Measurements from ENCODE around the gene NPY2R.

The NPY2R gene, protein sequence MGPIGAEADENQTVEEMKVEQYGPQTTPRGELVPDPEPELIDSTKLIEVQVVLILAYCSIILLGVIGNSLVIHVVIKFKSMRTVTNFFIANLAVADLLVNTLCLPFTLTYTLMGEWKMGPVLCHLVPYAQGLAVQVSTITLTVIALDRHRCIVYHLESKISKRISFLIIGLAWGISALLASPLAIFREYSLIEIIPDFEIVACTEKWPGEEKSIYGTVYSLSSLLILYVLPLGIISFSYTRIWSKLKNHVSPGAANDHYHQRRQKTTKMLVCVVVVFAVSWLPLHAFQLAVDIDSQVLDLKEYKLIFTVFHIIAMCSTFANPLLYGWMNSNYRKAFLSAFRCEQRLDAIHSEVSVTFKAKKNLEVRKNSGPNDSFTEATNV

GRCh38 chr4:155208258-155209054 is at the start of gene NPY2R:
Gene NPY2R (plus strand): TSS chr4:155208636. CDS start chr4:155213940, 5,304 bp downstream.
- DNase-seq: peak; percentile 34

- no peak for DNase-seq
These were observed 47.1 kb upstream of the NPY2R start for GRCh38 chr4:155161357-155161756.

GRCh38 chr4:155164718-155165117 is 43.7 kb upstream of the NPY2R start:
- no peak for DNase-seq

DNA sequence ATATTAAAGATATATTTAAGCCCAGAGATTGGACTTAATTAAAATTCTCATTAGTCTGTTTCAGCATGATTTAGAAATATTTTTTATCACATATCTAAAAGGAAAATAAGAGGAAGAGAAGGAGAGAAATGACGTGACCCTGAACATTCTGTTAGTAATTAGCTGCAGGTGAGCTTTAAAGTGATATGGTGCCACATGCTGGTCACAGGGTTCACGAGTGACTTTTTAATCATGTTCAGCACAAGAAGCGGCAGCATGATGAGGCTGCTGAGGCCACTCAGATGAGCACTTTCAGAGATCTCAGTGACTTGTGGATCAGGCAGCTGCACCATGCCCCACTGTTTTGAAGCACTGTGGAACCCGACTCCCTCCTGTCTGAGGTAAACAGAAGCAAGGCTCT is 37.9 kb upstream of the NPY2R start:
- DNase-seq: no peak

GRCh38 chr4:155173371-155173770 is 35.1 kb upstream of the NPY2R start:
- no peak for DNase-seq

DNA sequence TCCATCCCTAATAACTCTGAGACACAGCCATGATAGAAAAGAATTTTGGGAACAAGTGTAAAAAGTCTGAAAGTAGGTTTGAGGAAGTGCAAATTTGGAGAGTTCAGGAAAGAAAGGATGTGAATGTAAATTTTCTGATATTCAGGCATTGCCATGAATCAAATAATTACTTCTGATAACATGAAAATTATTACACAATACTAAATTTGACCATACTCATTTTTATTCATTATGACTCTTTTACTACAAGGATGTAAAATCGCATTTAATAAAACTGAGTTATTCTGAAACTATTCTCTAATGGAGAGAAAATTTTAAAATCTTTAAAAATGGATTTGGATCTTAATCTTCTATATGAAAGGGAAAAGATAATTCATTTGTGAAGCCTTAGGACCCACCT is 33.8 kb upstream of the NPY2R start:
- no peak for DNase-seq

DNA sequence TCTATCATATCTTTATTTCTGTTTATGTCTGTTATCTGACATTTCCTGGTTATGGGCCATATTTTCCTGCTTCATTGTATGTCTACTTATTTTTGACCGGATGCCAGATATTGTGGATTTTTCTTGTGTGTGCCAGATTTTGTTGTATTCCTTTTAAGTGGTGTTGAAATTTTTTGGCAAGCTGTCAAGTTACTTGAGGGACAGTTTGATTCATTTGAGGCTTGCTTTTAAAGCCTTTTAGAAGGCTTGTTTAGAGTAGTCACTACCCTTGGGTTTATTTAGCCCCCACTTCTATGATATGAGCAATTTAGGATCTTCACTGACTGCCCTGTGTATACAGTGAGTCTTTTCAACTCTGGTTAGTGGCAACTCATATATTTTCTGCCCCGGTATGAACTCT is 29.2 kb upstream of the NPY2R start:
- DNase-seq: no peak

GRCh38 chr4:155186972-155187371 is 21.5 kb upstream of the NPY2R start:
- no peak for DNase-seq

DNA sequence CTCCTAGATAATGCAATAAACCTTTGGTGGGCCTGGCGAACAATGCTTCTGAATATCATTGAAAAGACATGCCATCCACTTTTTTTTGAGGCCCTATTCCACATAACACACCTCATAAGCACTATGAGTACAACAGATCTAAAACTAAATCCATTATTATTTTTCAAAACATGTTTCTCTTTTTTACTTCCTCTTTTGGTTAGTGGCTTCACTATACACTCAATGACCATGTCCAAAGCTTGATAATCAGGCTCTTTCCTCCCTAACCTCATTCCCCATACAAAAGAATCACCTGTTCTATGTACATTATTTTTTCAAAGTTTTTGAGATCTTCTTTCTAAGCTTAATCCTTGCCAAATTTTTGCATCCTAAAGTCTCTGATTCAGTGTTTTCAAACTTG is 20.4 kb upstream of the NPY2R start:
- DNase-seq: no peak

DNA sequence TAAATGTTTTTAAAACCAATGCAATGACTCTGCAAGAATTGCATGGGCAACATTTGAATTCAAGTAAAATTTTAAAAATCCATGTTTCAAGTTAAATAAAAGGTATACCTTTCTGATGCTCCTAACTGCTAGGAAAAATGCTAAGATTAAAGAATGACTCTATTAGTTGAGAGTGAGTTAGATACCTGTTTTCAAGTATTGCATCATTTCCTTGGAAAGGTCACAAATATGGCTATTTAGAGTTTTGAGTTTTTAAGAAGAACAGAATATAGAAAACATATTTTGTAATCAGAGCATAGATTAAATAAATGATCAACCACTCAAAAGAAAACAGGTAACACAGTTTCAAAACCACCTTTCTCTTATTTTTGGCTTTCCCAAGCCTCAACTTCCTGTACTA is 18.3 kb upstream of the NPY2R start:
- no peak for DNase-seq

GRCh38 chr4:155197757-155198156 is 10.7 kb upstream of the NPY2R start:
- DNase-seq: no peak

- peak; percentile 34 for DNase-seq
These were observed 740 bp upstream of the NPY2R start for GRCh38 chr4:155207534-155208257.

GRCh38 chr4:155220025-155220424 is 11.6 kb downstream of the NPY2R start:
- no peak for DNase-seq

- DNase-seq: no peak
These were observed 18.7 kb downstream of the NPY2R start for GRCh38 chr4:155227131-155227530.

- no peak for DNase-seq
These were observed 20.3 kb downstream of the NPY2R start for GRCh38 chr4:155228713-155229112.

GRCh38 chr4:155232432-155232831 is 24.0 kb downstream of the NPY2R start:
- DNase-seq: no peak

DNA sequence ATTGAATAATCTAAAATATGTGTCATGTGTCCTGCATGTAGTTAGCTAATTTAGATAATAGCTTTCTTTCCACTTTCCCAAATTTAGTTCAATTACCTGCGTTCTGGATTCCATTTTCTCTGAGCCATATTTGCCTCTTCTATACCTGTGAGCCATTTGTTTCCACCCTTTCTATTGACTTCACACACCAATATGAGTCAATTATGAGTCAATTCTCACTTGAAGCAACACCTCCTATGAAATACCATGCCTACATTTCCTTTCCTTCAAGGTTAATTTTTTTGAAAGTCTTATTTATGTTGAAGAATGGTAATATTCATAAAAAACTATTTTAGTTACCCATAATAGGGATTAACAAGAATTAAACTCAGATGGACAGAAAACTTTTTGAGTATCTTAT is 25.8 kb downstream of the NPY2R start:
- DNase-seq: no peak

DNA sequence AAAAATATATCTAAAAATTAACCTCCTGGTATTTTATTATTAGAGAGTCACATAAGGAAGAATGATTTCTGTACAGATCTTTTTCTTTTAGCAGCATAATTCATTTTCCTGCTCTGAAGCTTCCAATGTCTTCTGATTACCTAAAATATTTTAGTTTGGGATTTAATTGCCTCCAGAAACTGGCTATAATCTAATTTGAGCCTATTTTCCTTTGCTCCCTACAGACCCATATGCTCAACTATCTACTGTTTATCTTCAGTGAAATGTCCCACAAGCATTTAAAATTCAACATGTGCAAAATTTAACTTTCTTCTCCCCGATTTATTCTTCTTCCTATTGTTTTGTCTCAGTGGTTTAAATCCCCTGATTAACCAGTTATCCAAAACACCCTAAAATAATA is 29.1 kb downstream of the NPY2R start:
- no peak for DNase-seq

DNA sequence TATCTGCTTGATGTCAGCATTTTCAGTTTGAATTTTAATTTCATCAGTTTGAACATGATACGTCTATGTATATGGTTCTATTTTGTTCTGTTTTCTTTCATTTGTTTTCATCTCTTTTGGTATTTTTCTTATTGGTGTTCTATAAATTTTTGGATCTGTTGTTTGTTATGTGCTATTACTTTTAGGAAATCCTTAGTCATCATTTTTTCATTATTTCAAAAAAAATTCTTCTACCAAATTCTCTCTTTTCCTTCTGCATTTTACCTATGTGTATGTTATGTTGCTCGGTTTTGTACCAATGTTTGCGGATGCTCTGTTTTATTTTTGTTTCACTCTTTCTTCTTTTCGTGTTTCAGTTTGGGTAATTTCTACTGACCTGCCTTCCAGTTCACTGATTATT is 32.8 kb downstream of the NPY2R start:
- no peak for DNase-seq

DNA sequence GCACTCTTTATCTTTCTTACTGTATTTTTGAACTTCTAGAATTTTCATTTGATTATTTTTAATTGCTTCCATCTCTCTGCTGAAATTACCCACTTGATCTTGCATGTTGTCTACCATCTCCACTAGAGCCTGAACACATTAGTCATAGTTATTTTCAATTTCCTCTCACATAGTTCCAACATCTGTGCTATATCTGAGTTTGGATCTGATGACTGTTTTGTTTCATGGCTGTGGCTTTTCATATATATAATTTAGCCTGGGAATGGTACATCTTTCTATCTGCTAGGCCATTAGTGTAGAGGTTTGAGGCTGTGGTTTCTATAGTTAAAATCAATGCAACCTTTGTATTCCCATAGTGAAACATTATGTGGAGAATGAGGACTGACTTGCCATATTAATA is 33.2 kb downstream of the NPY2R start:
- no peak for DNase-seq

- no peak for DNase-seq
These were observed 36.7 kb downstream of the NPY2R start for GRCh38 chr4:155245105-155245504.

DNA sequence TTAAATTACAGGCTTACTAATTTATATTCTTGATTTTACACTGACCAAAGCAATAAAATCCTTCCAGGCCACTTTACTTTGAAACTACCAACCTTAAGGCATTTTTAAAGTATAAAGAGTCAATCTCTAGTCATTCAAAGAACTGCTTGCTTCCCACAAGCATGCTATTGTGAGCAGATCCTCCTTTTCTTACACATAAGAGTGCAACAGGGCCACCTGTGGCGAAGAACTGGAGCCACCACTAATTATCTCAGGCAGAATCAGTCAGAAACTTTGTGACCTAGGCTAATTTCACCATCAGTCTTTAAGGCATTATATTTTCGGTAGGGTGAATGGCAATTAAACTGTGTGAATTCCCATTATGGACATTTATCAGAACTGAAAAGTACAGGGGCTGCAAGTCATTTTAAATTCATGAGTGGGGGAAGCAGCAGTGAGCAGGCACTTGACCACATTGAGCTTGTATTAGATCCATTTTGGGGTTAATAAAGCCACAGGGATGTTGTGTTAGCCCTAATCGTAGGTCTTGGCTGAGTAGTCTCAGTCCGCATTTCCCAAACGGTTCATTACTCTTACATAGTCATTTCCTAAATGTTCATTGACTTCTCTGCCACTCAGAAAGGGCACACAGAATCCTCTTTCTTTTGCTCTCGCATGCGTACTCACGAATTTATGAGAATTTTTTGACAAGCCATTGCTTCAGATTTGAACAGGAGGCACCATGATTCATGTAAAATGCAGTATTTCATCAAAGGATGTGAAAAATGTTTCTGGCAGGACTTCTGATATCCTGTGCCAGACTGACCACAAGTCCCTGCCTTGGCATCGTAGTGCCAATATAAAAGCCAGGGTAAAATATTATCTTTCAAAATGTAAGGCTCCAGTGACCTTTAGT is 39.8 kb downstream of the NPY2R start:
- DNase-seq: no peak

All from left hindlimb (tissue), 1 donor.